IMR-90 (cell line): ENCODE results near the gene HCN2. TPM values are rescaled to one million over a fixed set of nuclear protein-coding genes. Genes with fewer than 3 reads are reported as not detected.

Experiments used
- ATAC-seq: fragments of 200-7000 bp; cut with Tn5 transposase; 2 replicates; pipeline ENCODE4 v1.9.1; 2020; ENCODE audit warnings: low read depth, mild to moderate bottlenecking, moderate library complexity
- BruUV-seq: library from RNA; stranded (reverse); fragments of 400-500 nt; replicated peaks from 2 replicates; lab custom pipeline; 2021; lab: Mats Ljungman, UMichigan
- CTCF ChIA-PET: fragments of 300-600 bp; formaldehyde crosslinking; extraction: SDS; loops from one replicate; lab custom pipeline; 2021; ENCODE audit warnings: antibody characterized with exemption; lab: Yijun Ruan, JAX
- POLR2A ChIA-PET: fragments of 300-600 bp; sonication (Branson Sonifier 250); formaldehyde crosslinking; loops from one replicate; lab custom pipeline; 2022; ENCODE audit warnings: antibody characterized with exemption; ENCODE audit not compliant: unreplicated experiment; lab: Charles Lee
- DNase-seq: peaks from one replicate; pipeline ENCODE4 v3.0.0; 2013
- H2AFZ ChIP-seq: replicated peaks from 2 replicates; pipeline ENCODE3; 2013; ENCODE audit warnings: low read length, mild to moderate bottlenecking; ENCODE audit not compliant: poor library complexity
- H2AK5ac ChIP-seq: 2 replicates; pipeline ENCODE4 v1.6.1; 2013; ENCODE audit warnings: low read depth, low read length, inconsistent platforms
- H2AK9ac ChIP-seq: replicated peaks from 2 replicates; pipeline ENCODE3; 2013; ENCODE audit warnings: mild to moderate bottlenecking, low read depth, low read length, moderate library complexity; ENCODE audit not compliant: poor library complexity
- H2BK120ac ChIP-seq: 2 replicates; pipeline ENCODE4 v1.6.1; 2013; ENCODE audit warnings: low read depth, low read length, inconsistent platforms
- H2BK15ac ChIP-seq: 3 replicates; pipeline ENCODE4 v1.6.1; 2013; ENCODE audit warnings: low read depth, low read length, inconsistent platforms
- H2BK20ac ChIP-seq: 2 replicates; pipeline ENCODE4 v1.6.1; 2013; ENCODE audit warnings: low read depth, mild to moderate bottlenecking, inconsistent platforms, low read length, moderate library complexity
- H2BK5ac ChIP-seq: 2 replicates; pipeline ENCODE4 v1.6.1; 2013; ENCODE audit warnings: mild to moderate bottlenecking, low read depth, low read length, inconsistent platforms; ENCODE audit not compliant: poor library complexity, severe bottlenecking
- H3K14ac ChIP-seq: replicated peaks from 2 replicates; pipeline ENCODE4 v1.6.1; 2013; ENCODE audit warnings: low read depth, low read length, inconsistent platforms
- H3K18ac ChIP-seq: 2 replicates; pipeline ENCODE4 v1.6.1; 2013; ENCODE audit warnings: low read depth, low read length, control low read depth
- H3K23ac ChIP-seq: 2 replicates; pipeline ENCODE4 v1.6.1; 2013; ENCODE audit warnings: low read depth, low read length, inconsistent platforms
- H3K27ac ChIP-seq: 2 replicates; pipeline ENCODE4 v1.5.1; 2013; ENCODE audit warnings: mild to moderate bottlenecking, control low read depth, low read length; ENCODE audit not compliant: insufficient read depth
- H3K27me3 ChIP-seq: 2 replicates; pipeline ENCODE4 v1.6.1; 2013; ENCODE audit warnings: low read length; ENCODE audit not compliant: control insufficient read depth, insufficient read depth
- H3K36me3 ChIP-seq: 2 replicates; pipeline ENCODE4 v1.6.1; 2013; ENCODE audit warnings: low read length, mixed read lengths; ENCODE audit not compliant: control insufficient read depth, insufficient read depth
- H3K4ac ChIP-seq: 2 replicates; pipeline ENCODE4 v1.6.1; 2013; ENCODE audit warnings: low read depth, low read length, inconsistent platforms
- H3K4me1 ChIP-seq: 2 replicates; pipeline ENCODE4 v1.6.1; 2013; ENCODE audit warnings: low read length, mixed read lengths; ENCODE audit not compliant: control insufficient read depth, insufficient read depth
- H3K4me2 ChIP-seq: 2 replicates; pipeline ENCODE4 v1.6.1; 2013; ENCODE audit warnings: low read depth, mild to moderate bottlenecking, control low read depth, low read length, moderate library complexity
- H3K4me3 ChIP-seq: 2 replicates; pipeline ENCODE4 v1.5.1; 2013; ENCODE audit warnings: low read depth, mild to moderate bottlenecking, control low read depth, low read length, moderate library complexity; ENCODE audit not compliant: insufficient read depth
- H3K56ac ChIP-seq: 2 replicates; pipeline ENCODE4 v1.6.1; 2013; ENCODE audit warnings: low read length, inconsistent platforms; ENCODE audit not compliant: insufficient read depth; ENCODE audit errors: extremely low read depth
- H3K79me1 ChIP-seq, 2 experiments: 2 replicates each; pipeline ENCODE4 v1.6.1; 2013; ENCODE audit warnings: low read length in 2 of 2, inconsistent platforms in 1 of 2, low read depth in 1 of 2
- H3K9ac ChIP-seq: 2 replicates; pipeline ENCODE4 v1.6.1; 2013; ENCODE audit warnings: low read depth, low read length, control low read depth
- H3K9me1 ChIP-seq: 2 replicates; pipeline ENCODE4 v1.6.1; 2013; ENCODE audit warnings: low read length, inconsistent platforms; ENCODE audit not compliant: insufficient read depth
- H3K9me3 ChIP-seq: 2 replicates; pipeline ENCODE4 v1.6.1; 2013; ENCODE audit warnings: low read length; ENCODE audit not compliant: control insufficient read depth, insufficient read depth
- H4K20me1 ChIP-seq: 2 replicates; pipeline ENCODE4 v1.6.1; 2013; ENCODE audit warnings: low read length, inconsistent platforms; ENCODE audit not compliant: insufficient read depth
- H4K5ac ChIP-seq: 2 replicates; pipeline ENCODE4 v1.6.1; 2013; ENCODE audit warnings: mild to moderate bottlenecking, low read depth, low read length, control low read depth
- H4K8ac ChIP-seq, 2 experiments: 2 replicates each; pipeline ENCODE4 v1.6.1; 2013; ENCODE audit warnings: low read depth in 2 of 2, low read length in 2 of 2, control low read depth in 1 of 2, inconsistent platforms in 1 of 2
- H4K91ac ChIP-seq: 2 replicates; pipeline ENCODE4 v1.6.1; 2013; ENCODE audit warnings: low read depth, low read length, inconsistent platforms; ENCODE audit not compliant: insufficient read depth
- BHLHE40 ChIP-seq: fragments of 150-350 bp; IDR thresholded peaks from 2 replicates; pipeline ENCODE4 v1.6.1; 2016; ENCODE audit warnings: mild to moderate bottlenecking, low read depth, low read length
- CHD1 ChIP-seq: IDR thresholded peaks from 2 replicates; pipeline ENCODE4 v1.6.1; 2012; ENCODE audit warnings: low read depth, low read length, improper control_type of control experiment
- CTCF ChIP-seq: conservative IDR thresholded peaks from 2 replicates; pipeline ENCODE4 v1.5.1; 2012; ENCODE audit warnings: mild to moderate bottlenecking, low read depth, low read length, improper control_type of control experiment
- ELK1 ChIP-seq: fragments of 150-350 bp; IDR thresholded peaks from 2 replicates; pipeline ENCODE4 v1.6.1; 2016; ENCODE audit warnings: low read depth, mild to moderate bottlenecking, low read length, moderate library complexity, borderline replicate concordance
- FOS ChIP-seq: fragments of 150-350 bp; IDR thresholded peaks from 2 replicates; pipeline ENCODE4 v1.6.1; 2016; ENCODE audit warnings: low read depth, low read length
- MAZ ChIP-seq: IDR thresholded peaks from 2 replicates; pipeline ENCODE4 v1.6.1; 2012; ENCODE audit warnings: low read depth, mild to moderate bottlenecking, low read length, improper control_type of control experiment, moderate library complexity, borderline replicate concordance
- MXI1 ChIP-seq: IDR thresholded peaks from 2 replicates; pipeline ENCODE4 v1.6.1; 2012; ENCODE audit warnings: low read depth, mild to moderate bottlenecking, low read length, moderate library complexity, borderline replicate concordance
- NFE2L2 ChIP-seq: fragments of 150-350 bp; IDR thresholded peaks from 2 replicates; pipeline ENCODE4 v1.6.1; 2016; ENCODE audit warnings: low read depth, mild to moderate bottlenecking, low read length
- POLR2A ChIP-seq: IDR thresholded peaks from 2 replicates; pipeline ENCODE4 v1.6.1; 2012; ENCODE audit warnings: mild to moderate bottlenecking, low read depth, low read length
- RAD21 ChIP-seq: IDR thresholded peaks from 2 replicates; pipeline ENCODE4 v1.6.1; 2012; ENCODE audit warnings: low read length, improper control_type of control experiment
- RCOR1 ChIP-seq: IDR thresholded peaks from 2 replicates; pipeline ENCODE4 v1.6.1; 2012; ENCODE audit warnings: mild to moderate bottlenecking, low read length, improper control_type of control experiment; ENCODE audit not compliant: insufficient replicate concordance
- RFX5 ChIP-seq: IDR thresholded peaks from 2 replicates; pipeline ENCODE4 v1.8.0; 2012; ENCODE audit warnings: low read depth, mild to moderate bottlenecking, low read length, moderate library complexity
- SMC3 ChIP-seq: fragments of 150-350 bp; IDR thresholded peaks from 2 replicates; pipeline ENCODE4 v1.6.1; 2016; ENCODE audit warnings: low read depth, mild to moderate bottlenecking, antibody characterized with exemption, low read length, moderate library complexity
- WGBS, 2 experiments: methylation state at CpG; one replicate each; pipeline versions ENCODE4 v1.1.5 to v1.1.7; 2013; ENCODE audit warnings: missing lambda C conversion rate in 2 of 2; ENCODE audit not compliant: insufficient read length in 1 of 2; ENCODE audit errors: extremely low coverage in 2 of 2; 5-methylcytosine and 5-hydroxymethylcytosine counted together
- dilution Hi-C: fragments of 300-500 bp; cut with HindIII; formaldehyde crosslinking; loops from one replicate; pipeline ENCODE4 v1.14.3; 2018; ENCODE audit warnings: low sequenced_read_pairs; ENCODE audit not compliant: unreplicated experiment
- in situ Hi-C: fragments of 300-500 bp; cut with MboI; formaldehyde crosslinking; loops from 3 replicates; pipeline ENCODE4 v1.14.3; 2019; ENCODE audit warnings: low sequenced_read_pairs, inconsistent platforms, mixed read lengths
- intact Hi-C: fragments of 100-400 bp; cut with micrococcal nuclease; formaldehyde crosslinking; loops from 2 replicates; pipeline ENCODE4 v1.10.0; 2022
- polyA plus RNA-seq, 3 experiments: library from polyadenylated mRNA; depleted of rRNA; stranded (reverse); fragments of >200 nt; gene quantifications; 2 replicates each; pipeline ENCODE4 v1.2.3, GENCODE V29; 2012; ENCODE audit warnings: low replicate concordance in 1 of 3
- total RNA-seq: library from RNA; depleted of rRNA; stranded (reverse); fragments of >200 nt; gene quantifications from 2 replicates; pipeline ENCODE4 v1.2.3, GENCODE V29; 2012

Gene HCN2
- total and polyA plus RNA-seq, 2 of the 4 experiments (the other 2 are of a cell fraction), result 0.72 to 2.6 TPM

GRCh38 chr19:613732-614567, 24.3 kb downstream of the HCN2 start (continued):
- no peak for TF ChIP-seq NFE2L2

- Histone ChIP-seq H3K23ac (no peak overlapping the region), H3K9me1 (peaks cover 7% of the 10 kb centered on the region), H2BK15ac (no peak overlapping the region), H3K14ac (no peak overlapping the region), H4K91ac (no peak overlapping the region), H3K9me3 (no peaks in the 10 kb centered on the region), H3K4me1 (peaks cover 10% of the 10 kb centered on the region), H4K8ac (no peak overlapping the region), H3K18ac (no peak overlapping the region), H2BK20ac (no peak overlapping the region), H2BK120ac (no peak overlapping the region), H3K4ac (no peak overlapping the region), H3K9ac (no peak overlapping the region), H3K56ac (no peak overlapping the region), H4K5ac (no peak overlapping the region), H3K79me1 (no peaks in the 10 kb centered on the region), H3K36me3 (peaks cover 27% of the 10 kb centered on the region), H2BK5ac (no peak overlapping the region), H2AFZ (no peak overlapping the region), H3K27ac (no peak overlapping the region), H2AK5ac (no peak overlapping the region), H3K4me2 (no peak overlapping the region), H4K20me1 (peaks cover 12% of the 10 kb centered on the region), H3K4me3 (no peak overlapping the region), H3K27me3 (no peaks in the 10 kb centered on the region; the same call in 1 of the 2 replicates), H2AK9ac (no peak overlapping the region)
- 34% methylated on average over 14 of the region's 33 CpGs; no CpG with 5 or more reads in 1 of the 2 experiments for WGBS, 2 experiments
- in situ Hi-C loops, result no loop called here
- dilution Hi-C loops, result no loop called here
- POLR2A ChIA-PET, result no interaction called here
- no peak for DNase-seq
- intact Hi-C loops, result no loop called here
- ATAC-seq, result no peak
- no TSS peak for BruUV-seq
- CTCF ChIA-PET, result no interaction called here
- no peak for TF ChIP-seq BHLHE40
- no peak for TF ChIP-seq POLR2A
- TF ChIP-seq SMC3, result no peak
- TF ChIP-seq CTCF, result no peak
- no peak for TF ChIP-seq RFX5
- TF ChIP-seq MXI1, result no peak
- TF ChIP-seq RAD21, result no peak
- no peak for TF ChIP-seq NFE2L2
- no peak for TF ChIP-seq RCOR1
- no peak for TF ChIP-seq ELK1
- TF ChIP-seq FOS, result no peak
- no peak for TF ChIP-seq CHD1
- no peak for TF ChIP-seq MAZ
Measured at GRCh38 chr19:615619-616018, 25.9 kb downstream of the HCN2 start.
